Stomach (tissue), 9 donors: Measurements from ENCODE around the gene SLC7A11. TPM values are rescaled to one million over a fixed set of nuclear protein-coding genes. Genes with fewer than 3 reads are reported as not detected.

Source experiments
- DNase-seq, 2 donors: peaks; one replicate each; pipeline versions ENCODE4 v3.0.0 to v3.0.0-alpha.2; 2013 to 2019
- H3K27ac ChIP-seq, 5 donors: fragments of 200-600 bp in 4 of 5; sonication (generic) in 4 of 5; one replicate each; pipeline ENCODE4 v1.5.1; 2013 to 2019; ENCODE audit warnings: mild to moderate bottlenecking in 1 of 5, moderate library complexity in 1 of 5
- H3K27me3 ChIP-seq, 3 donors: fragments of 200-600 bp; sonication (generic); one replicate each; pipeline ENCODE4 v1.5.1; 2017 to 2019; ENCODE audit warnings: mixed run types in 1 of 3
- H3K36me3 ChIP-seq, 4 donors: fragments of 200-600 bp; sonication (generic); 1 replicate in 3 of 4; 2 replicates in 1 of 4; pipeline ENCODE4 v1.5.1; 2016 to 2019
- H3K4me1 ChIP-seq, 4 donors: fragments of 200-600 bp; sonication (generic); one replicate each; pipeline ENCODE4 v1.5.1; 2016 to 2019
- H3K4me3 ChIP-seq, 4 donors: fragments of 200-600 bp; sonication (generic) in 3 of 4; one replicate each; pipeline ENCODE4 v1.5.1; 2016 to 2019; ENCODE audit warnings: mild to moderate bottlenecking in 1 of 4
- H3K9me3 ChIP-seq, 4 donors: fragments of 200-600 bp; sonication (generic); one replicate each; pipeline ENCODE4 v1.5.1; 2016 to 2019
- CTCF ChIP-seq, 7 experiments: fragments of 450-650 bp in 4 of 7; fragments of 200-600 bp in 3 of 7; sonication (generic) in 3 of 7; IDR thresholded peaks; one replicate each; pipeline ENCODE4 v1.5.1; 2016 to 2019; ENCODE audit warnings: antibody characterized with exemption in 7 of 7, control low read depth in 2 of 7, mild to moderate bottlenecking in 1 of 7
- EP300 ChIP-seq: sonication (generic); formaldehyde crosslinking; IDR thresholded peaks from one replicate; pipeline ENCODE4 v1.6.1; 2017; ENCODE audit warnings: antibody characterized with exemption
- POLR2A ChIP-seq, 4 donors: fragments of 450-650 bp; IDR thresholded peaks; one replicate each; pipeline ENCODE4 v1.6.1; 2016; ENCODE audit warnings: antibody characterized with exemption in 4 of 4, control low read depth in 2 of 4, mild to moderate bottlenecking in 1 of 4, moderate library complexity in 1 of 4
- POLR2AphosphoS5 ChIP-seq, 3 donors: sonication (generic); formaldehyde crosslinking; IDR thresholded peaks; one replicate each; pipeline ENCODE4 v1.6.1; 2016; ENCODE audit warnings: antibody characterized with exemption in 3 of 3
- WGBS, 5 donors: extraction: QIAGEN DNeasy Blood & Tissue Kit in 3 of 5; methylation state at CpG; one replicate each; pipeline versions ENCODE4 v1.1.5 to v1.1.7; 2013 to 2018; 5-methylcytosine and 5-hydroxymethylcytosine counted together
- intact Hi-C: fragments of 100-400 bp; cut with DNase I; formaldehyde crosslinking; loops from one replicate; pipeline ENCODE4 v1.15.1; 2023; ENCODE audit warnings: low total_unique reads
- polyA plus RNA-seq, 3 donors: library from polyadenylated mRNA; stranded (reverse); fragments of 200-250 nt; gene quantifications; one replicate each; pipeline ENCODE4 v1.2.3, GENCODE V29; 2013
- total RNA-seq, 5 donors: library from RNA; depleted of rRNA; stranded (reverse); fragments of >200 nt; gene quantifications; one replicate each; pipeline versions ENCODE4 v1.1.0 to v1.2.3, GENCODE V29; 2014 to 2016
- donor health status: healthy with polysubstance abuse.
- donor health status: Bipolar disorder and iron deficiency.
- donor health status: healthy.

SLC7A11 gene
- total and polyA plus RNA-seq, 8 donors = 0.50 to 15.8 (median 2.3) TPM; not detected in 1

GRCh38 chr4:138199568-138200235 is 42.4 kb downstream of the SLC7A11 start:
- H3K27ac ChIP-seq = peak overlapping the region; percentile 9 to 71 (median 52)
- no peaks in the 10 kb centered on the region for H3K36me3 ChIP-seq
- intact Hi-C loops = no loop called here
- H3K4me3 ChIP-seq = no peak overlapping the region
- peaks cover 0 to 8% (median 3%) of the 10 kb centered on the region in 4 donors for H3K4me1 ChIP-seq
- TF ChIP-seq POLR2A (IDR thresholded peaks at IDR 0.05) = no peak
- TF ChIP-seq POLR2AphosphoS5 (IDR thresholded peaks at IDR 0.05) = peak in 2 of 3 donors; percentile 66 to 79
- TF ChIP-seq EP300 = no peak
- no peak for TF ChIP-seq CTCF (IDR thresholded peaks at IDR 0.05)
- DNase-seq = peak; percentile 41 to 94
- H3K27me3 ChIP-seq = no peaks in the 10 kb centered on the region
- 23 to 40% (median 34%) methylated on average over 5 of the region's 5 CpGs for WGBS, 5 donors
- H3K9me3 ChIP-seq = no peaks in the 10 kb centered on the region

GRCh38 chr4:138196153-138196552 is 46.0 kb downstream of the SLC7A11 start:
- Histone ChIP-seq H3K27ac (no peak overlapping the region), H3K4me1 (peaks cover 0 to 8% (median 3%) of the 10 kb centered on the region in 4 donors), H3K4me3 (no peak overlapping the region), H3K27me3 (no peaks in the 10 kb centered on the region), H3K9me3 (no peaks in the 10 kb centered on the region), H3K36me3 (no peaks in the 10 kb centered on the region)
- no peak for DNase-seq
- intact Hi-C loops = no loop called here
- WGBS, 5 donors = 79 to 87% (median 84%) methylated on average over 3 of the region's 3 CpGs
- no peak for TF ChIP-seq EP300
- TF ChIP-seq POLR2A (IDR thresholded peaks at IDR 0.05) = no peak
- TF ChIP-seq CTCF (IDR thresholded peaks at IDR 0.05) = no peak
- no peak for TF ChIP-seq POLR2AphosphoS5 (IDR thresholded peaks at IDR 0.05)

GRCh38 chr4:138193963-138194362 is 48.2 kb downstream of the SLC7A11 start:
- H3K27me3 ChIP-seq = no peaks in the 10 kb centered on the region
- DNase-seq = no peak
- WGBS, 5 donors = 90 to 100% (median 97%) methylated on average over 1 of the region's 1 CpG
- no peak for TF ChIP-seq CTCF (IDR thresholded peaks at IDR 0.05)
- no peak for TF ChIP-seq POLR2A (IDR thresholded peaks at IDR 0.05)
- TF ChIP-seq EP300 = no peak
- TF ChIP-seq POLR2AphosphoS5 (IDR thresholded peaks at IDR 0.05) = no peak
- H3K36me3 ChIP-seq = no peaks in the 10 kb centered on the region
- no peaks in the 10 kb centered on the region for H3K4me1 ChIP-seq
- no peak overlapping the region for H3K4me3 ChIP-seq
- intact Hi-C loops = no loop called here
- H3K9me3 ChIP-seq = no peaks in the 10 kb centered on the region
- H3K27ac ChIP-seq = no peak overlapping the region

GRCh38 chr4:138192113-138192512 is 50.0 kb downstream of the SLC7A11 start:
- no peak for TF ChIP-seq CTCF (IDR thresholded peaks at IDR 0.05)
- TF ChIP-seq POLR2AphosphoS5 (IDR thresholded peaks at IDR 0.05) = no peak
- no peak for TF ChIP-seq POLR2A (IDR thresholded peaks at IDR 0.05)
- no peak for TF ChIP-seq EP300
- no peak overlapping the region for H3K27ac ChIP-seq
- intact Hi-C loops = no loop called here

More at GRCh38 chr4:138192113-138192512, 50.0 kb downstream of the SLC7A11 start:
- no peak overlapping the region for H3K4me3 ChIP-seq
- no peaks in the 10 kb centered on the region for H3K4me1 ChIP-seq
- no peaks in the 10 kb centered on the region for H3K27me3 ChIP-seq
- H3K9me3 ChIP-seq = no peaks in the 10 kb centered on the region
- 73 to 80% (median 75%) methylated on average over 2 of the region's 2 CpGs for WGBS, 5 donors
- DNase-seq = no peak
- H3K36me3 ChIP-seq = no peaks in the 10 kb centered on the region
